Measurements from ENCODE around the gene UNK. TPM values are rescaled to one million over a fixed set of nuclear protein-coding genes. Genes with fewer than 3 reads are reported as not detected.
"Not testable (repeated sequence)": the region's sequence is repeated elsewhere in the genome, so short reads cannot be mapped to it uniquely, and the experiment has no call there.

UNK gene
- total RNA-seq, 1 donor from 2014 or later: 16.8 TPM

GRCh38 chr17:75765981-75766380 lies 18.6 kb upstream of the UNK start:
- intact Hi-C loops (cut with DNase I): loop anchor here (5.0 kb wide), 1 partner anchor 61 kb away; no protein-coding TSS in a partner anchor
- no peak for DNase-seq (ENCODE audit: low spot score)

GRCh38 chr17:75767881-75768280 lies 16.7 kb upstream of the UNK start:
- intact Hi-C loops (cut with DNase I): loop anchor here (5.0 kb wide), 1 partner anchor 59 kb away; no protein-coding TSS in a partner anchor
- DNase-seq (ENCODE audit: low spot score): no peak

- intact Hi-C loops (cut with DNase I): loop anchor here (5.0 kb wide), 1 partner anchor 58 kb away; no protein-coding TSS in a partner anchor
- peak; percentile 27 for DNase-seq (ENCODE audit: low spot score)
Measured at GRCh38 chr17:75769536-75769935, 15.1 kb upstream of the UNK start.

- intact Hi-C loops (cut with DNase I): no loop called here
- DNase-seq (ENCODE audit: low spot score): no peak
Measured at GRCh38 chr17:75771334-75772281, 13.0 kb upstream of the UNK start.

- no peak for DNase-seq (ENCODE audit: low spot score)
- intact Hi-C loops (cut with DNase I): no loop called here
Measured at GRCh38 chr17:75773121-75773807, 11.3 kb upstream of the UNK start.

- peak; percentile 51 for DNase-seq (ENCODE audit: low spot score)
- intact Hi-C loops (cut with DNase I): no loop called here
Measured at GRCh38 chr17:75773808-75774470, 10.7 kb upstream of the UNK start.

GRCh38 chr17:75774471-75774990 lies 10.1 kb upstream of the UNK start:
- intact Hi-C loops (cut with DNase I): no loop called here
- DNase-seq (ENCODE audit: low spot score): peak; percentile 50

GRCh38 chr17:75774991-75775668 lies 9.5 kb upstream of the UNK start:
- intact Hi-C loops (cut with DNase I): no loop called here
- peak; percentile 50 for DNase-seq (ENCODE audit: low spot score)

GRCh38 chr17:75776386-75777295 lies 8.0 kb upstream of the UNK start:
- DNase-seq (ENCODE audit: low spot score): no peak
- intact Hi-C loops (cut with DNase I): no loop called here

- intact Hi-C loops (cut with DNase I): no loop called here
- DNase-seq (ENCODE audit: low spot score): no peak
Measured at GRCh38 chr17:75777296-75777922, 7.2 kb upstream of the UNK start.

GRCh38 chr17:75778066-75778860 lies 6.3 kb upstream of the UNK start:
- DNase-seq (ENCODE audit: low spot score): not testable (repeated sequence)
- intact Hi-C loops (cut with DNase I): loop anchor here (2.0 kb wide), 1 partner anchor 67 kb away; the partner anchor contains the start of gene UNC13D

GRCh38 chr17:75778861-75779249 lies 5.8 kb upstream of the UNK start:
- intact Hi-C loops (cut with DNase I): loop anchor here (2.0 kb wide), 1 partner anchor 66 kb away; the partner anchor contains the start of gene UNC13D
- no peak for DNase-seq (ENCODE audit: low spot score)

- intact Hi-C loops (cut with DNase I): loop anchor here (2.0 kb wide), 1 partner anchor 65 kb away; the partner anchor contains the start of gene UNC13D
- DNase-seq (ENCODE audit: low spot score): peak; percentile 98
Measured at GRCh38 chr17:75779250-75779986, 5.2 kb upstream of the UNK start.

- intact Hi-C loops (cut with DNase I): loop anchor here (2.0 kb wide), 1 partner anchor 65 kb away; the partner anchor contains the start of gene UNC13D
Measured at GRCh38 chr17:75779987-75780889, 4.4 kb upstream of the UNK start.

More at GRCh38 chr17:75779987-75780889, 4.4 kb upstream of the UNK start:
- no peak for DNase-seq (ENCODE audit: low spot score)
